ENCODE results near the gene ATP5ME.
"Not testable (repeated sequence)": the region's sequence is repeated elsewhere in the genome, so short reads cannot be mapped to it uniquely, and the experiment has no call there.

The ATP5ME gene, protein sequence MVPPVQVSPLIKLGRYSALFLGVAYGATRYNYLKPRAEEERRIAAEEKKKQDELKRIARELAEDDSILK

GRCh38 chr4:674172-675035, at the start of gene ATP5ME, which contains the start of gene MYL5:
ATP5ME (minus strand) TSS chr4:674276; CDS start chr4:674247, 29 bp downstream.
MYL5 (plus strand) TSS chr4:674542; CDS start chr4:678027, 3,485 bp downstream.
- peak; percentile 95 for DNase-seq (ENCODE audit: low spot score)

DNA sequence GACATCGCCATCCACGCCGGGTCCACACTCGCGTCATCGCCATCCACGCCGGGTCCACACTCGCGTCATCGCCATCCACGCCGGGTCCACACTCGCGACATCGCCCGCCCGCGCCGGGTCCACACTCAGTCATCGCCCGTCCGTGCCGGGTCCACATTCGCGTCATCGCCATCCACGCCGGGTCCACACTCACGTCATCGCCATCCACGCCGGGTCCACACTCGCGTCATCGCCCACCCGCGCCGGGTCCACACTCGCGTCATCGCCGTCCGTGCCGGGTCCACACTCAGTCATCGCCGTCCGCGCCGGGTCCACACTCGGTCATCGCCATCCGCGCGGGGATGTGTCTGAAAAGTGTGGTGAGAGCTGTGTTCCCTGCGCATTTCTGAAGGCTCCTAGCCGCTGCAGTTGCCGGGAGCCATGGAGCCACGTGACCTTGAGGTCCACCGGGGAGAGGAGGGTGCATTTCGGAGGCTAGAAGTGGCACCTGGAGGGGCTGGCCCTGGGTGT, 48.8 kb upstream of the ATP5ME start:
- no peak for DNase-seq (ENCODE audit: low spot score)

DNA sequence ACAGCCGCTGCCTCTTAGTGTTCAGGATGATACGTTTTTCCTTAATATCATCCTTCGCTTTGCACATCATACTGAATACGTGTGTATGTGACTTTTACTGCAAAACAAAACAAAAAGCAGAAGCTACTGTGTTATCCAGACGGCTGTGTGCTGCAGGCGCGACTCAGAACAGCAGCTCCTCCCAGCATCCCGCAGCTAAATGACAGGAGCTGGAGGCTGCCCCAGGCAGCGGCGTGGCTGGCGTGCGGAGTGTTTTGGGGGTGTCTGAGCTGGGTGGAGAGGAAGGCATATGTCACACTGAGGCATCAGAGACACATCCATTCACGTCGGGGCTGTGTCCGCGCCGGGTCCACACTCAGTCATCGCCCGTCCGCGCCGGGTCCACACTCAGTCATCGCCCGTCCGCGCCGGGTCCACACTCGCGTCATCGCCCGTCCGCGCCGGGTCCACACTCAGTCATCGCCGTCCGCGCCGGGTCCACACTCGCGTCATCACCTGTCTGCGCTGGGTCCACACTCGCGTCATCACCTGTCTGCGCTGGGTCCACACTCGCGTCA, 48.2 kb upstream of the ATP5ME start:
- DNase-seq (ENCODE audit: low spot score) = no peak

GRCh38 chr4:721261-722168, 47.4 kb upstream of the ATP5ME start:
- DNase-seq (ENCODE audit: low spot score) = peak; percentile 33

GRCh38 chr4:720111-720860, 46.2 kb upstream of the ATP5ME start:
- DNase-seq (ENCODE audit: low spot score) = no peak

DNA sequence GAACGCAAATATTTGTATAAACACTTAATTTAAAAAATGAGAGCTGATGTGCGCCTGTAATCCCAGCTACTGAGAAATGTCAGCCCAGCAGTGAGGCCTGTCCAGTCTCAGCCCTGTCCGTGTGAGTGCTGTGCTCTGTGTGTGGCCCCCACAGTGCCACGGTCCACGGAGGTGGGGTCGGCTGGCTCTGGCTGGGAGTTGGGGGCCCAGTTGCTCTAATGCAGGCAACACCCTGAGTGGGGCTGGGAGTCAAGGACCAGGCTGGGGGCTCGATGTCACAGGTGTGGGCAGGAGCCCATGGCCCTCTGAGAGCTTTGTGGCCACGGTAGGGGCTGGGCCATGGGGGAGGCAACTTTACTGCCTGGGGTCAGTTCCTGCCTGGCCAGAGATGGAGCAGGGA, 44.4 kb upstream of the ATP5ME start:
- DNase-seq (ENCODE audit: low spot score) = no peak

- DNase-seq (ENCODE audit: low spot score) = no peak
These were observed 43.7 kb upstream of the ATP5ME start for GRCh38 chr4:717601-718320.

GRCh38 chr4:714087-714486, 40.0 kb upstream of the ATP5ME start:
- no peak for DNase-seq (ENCODE audit: low spot score)

- DNase-seq (ENCODE audit: low spot score) = no peak
These were observed 39.0 kb upstream of the ATP5ME start for GRCh38 chr4:712916-713632.

DNA sequence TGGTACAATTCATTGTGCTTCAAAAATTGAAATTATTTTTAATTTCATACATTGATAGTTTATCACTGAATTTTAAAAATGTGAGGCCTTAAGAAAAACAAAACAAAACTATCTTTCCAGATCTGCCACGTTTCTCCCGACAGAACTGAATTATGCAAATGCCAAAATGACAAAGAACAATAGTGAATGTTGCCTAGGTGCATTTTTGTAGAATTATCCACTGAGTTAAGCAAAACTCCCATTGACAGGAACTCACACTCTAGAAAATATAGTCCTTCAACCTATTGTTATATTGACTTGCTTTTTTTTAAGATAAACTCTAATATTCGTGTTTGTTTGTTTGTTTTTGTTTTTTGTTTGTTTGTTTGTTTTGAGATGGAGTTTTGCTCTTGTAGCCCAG, 38.0 kb upstream of the ATP5ME start:
- no peak for DNase-seq (ENCODE audit: low spot score)

DNA sequence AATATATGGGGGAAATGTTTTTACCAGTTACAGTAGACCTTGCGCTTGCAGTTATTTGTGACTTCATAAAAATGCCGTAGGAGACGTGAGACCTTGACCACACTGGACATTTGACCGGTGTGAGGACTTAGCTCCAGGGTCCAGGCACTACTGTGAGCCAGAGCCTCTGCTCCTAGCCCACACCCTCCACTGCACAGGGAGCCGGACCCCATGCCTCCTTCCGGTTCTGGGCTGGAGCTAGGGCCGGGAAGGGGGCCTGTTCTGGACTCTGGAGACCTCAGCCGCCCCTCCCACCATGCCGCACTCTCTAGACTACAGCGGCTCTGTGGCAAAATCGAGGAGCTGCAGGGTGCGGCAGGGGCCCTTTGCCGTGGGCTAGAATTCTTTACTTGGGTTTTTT, 36.8 kb upstream of the ATP5ME start:
- DNase-seq (ENCODE audit: low spot score) = no peak

GRCh38 chr4:710116-710515, 36.0 kb upstream of the ATP5ME start:
- no peak for DNase-seq (ENCODE audit: low spot score)

- DNase-seq (ENCODE audit: low spot score) = no peak
These were observed 35.3 kb upstream of the ATP5ME start for GRCh38 chr4:709348-709747.

GRCh38 chr4:708631-708933, 34.5 kb upstream of the ATP5ME start:
- no peak for DNase-seq (ENCODE audit: low spot score)

DNA sequence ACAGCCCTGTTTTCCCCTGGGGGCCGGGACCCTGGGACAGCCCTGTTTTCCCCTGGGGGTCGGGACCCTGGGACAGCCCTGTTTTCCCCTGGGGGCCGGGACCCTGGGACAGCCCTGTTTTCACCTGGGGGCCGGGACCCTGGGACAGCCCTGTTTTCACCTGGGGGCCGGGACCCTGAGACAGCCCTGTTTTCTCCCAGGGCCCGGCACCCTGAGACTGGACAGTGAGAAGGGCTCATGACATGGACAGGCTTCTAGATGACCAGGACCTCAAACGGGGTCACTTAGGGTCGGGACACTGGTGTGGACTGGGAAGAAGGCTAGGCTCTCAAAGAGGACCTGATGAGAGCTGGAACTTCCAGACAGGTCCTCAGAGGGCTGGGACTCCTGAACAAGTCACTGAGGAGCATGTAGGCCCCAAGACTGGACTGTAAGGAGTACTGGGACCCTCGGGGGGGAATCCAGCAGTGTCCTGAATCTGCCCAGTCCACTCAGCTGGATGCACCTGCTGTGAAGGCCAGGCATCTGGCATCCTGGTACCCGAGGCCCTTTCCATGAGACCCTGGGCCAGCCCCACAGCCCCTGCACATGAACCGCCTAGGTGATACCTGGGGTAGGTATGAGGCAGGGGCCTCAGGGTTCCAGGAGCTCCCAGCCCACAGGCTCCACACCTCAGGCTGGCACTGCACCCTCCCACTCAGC, 34.0 kb upstream of the ATP5ME start:
- no peak for DNase-seq (ENCODE audit: low spot score)

GRCh38 chr4:706834-707598, 32.9 kb upstream of the ATP5ME start:
- no peak for DNase-seq (ENCODE audit: low spot score)

DNA sequence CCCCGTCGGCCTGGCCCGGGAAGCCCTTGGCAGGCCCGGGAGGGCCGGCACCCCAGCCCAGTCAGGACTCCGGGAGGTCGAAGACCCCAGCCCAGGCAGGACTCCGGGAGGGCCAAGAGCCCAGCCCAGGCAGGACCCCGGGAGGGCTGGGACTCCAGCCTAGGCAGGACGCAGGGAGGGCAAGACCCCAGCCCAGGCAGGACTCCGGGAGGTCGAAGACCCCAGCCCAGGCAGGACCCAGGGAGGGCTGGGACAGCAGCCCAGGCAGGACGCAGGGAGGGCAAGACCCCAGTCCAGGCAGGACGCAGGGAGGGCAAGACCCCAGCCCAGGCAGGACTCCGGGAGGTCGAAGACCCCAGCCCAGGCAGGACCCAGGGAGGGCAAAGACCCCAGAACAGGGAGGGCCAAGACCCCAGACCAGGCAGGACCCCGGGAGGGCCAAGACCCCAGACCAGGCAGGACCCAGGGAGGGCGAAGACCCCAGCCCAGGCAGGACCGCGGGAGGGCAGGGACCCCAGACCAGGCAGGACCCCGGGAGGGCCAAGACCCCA, 32.1 kb upstream of the ATP5ME start:
- DNase-seq (ENCODE audit: low spot score) = not testable (repeated sequence)

DNA sequence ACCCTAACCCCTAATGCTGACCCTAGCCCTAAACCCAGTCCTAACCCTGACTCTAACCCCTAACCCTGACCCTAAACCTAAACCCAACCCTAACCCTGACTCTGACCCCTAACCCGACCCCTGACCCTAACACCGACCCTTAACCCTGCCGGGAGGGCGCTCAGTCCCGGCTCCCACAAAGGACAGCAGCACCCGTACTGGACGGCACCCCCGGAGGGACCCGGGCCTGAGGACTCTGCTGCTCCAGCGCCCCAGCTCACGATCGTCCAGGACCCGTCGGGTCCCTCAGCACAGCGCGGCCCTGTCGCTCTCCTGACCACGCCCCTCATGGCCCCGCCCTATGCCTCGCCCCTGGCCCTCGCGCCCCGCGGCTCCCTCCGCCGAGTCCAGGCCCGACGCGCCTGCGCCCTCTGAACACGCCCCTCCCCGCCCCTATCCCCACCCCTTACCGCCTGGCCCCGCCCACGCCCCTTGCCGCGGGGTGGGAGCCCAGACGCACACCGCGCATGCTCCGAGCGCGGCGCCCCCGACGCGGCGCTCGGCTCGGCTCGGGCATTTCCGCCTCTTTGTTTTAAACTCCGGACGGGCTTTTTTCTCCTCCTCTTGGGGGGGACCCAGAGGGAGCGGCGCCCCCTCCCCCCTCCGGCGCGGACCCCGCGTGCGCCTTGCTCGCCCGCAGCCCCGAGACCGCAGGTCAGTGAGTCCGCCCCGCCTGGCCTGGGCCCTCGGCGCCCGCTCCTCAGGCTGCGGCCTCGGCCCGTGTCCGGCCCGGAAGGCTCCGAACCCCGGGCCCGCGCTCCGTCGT, 31.4 kb upstream of the ATP5ME start, which contains the start of gene PCGF3:
Gene PCGF3 (plus strand): TSS at position 555 of the 805 bp plus-strand sequence. CDS start 27,849 bp downstream, outside the sequence.
- DNase-seq (ENCODE audit: low spot score) = peak; percentile 90

All from kidney capillary endothelial cell (primary cell).